GM18502 (cell line): Measurements from ENCODE around the gene TMEM132D.

Experiments
- ATAC-seq: cut with Tn5 transposase; IDR thresholded peaks from one replicate; pipeline ENCODE4 v1.9.1; 2021; ENCODE audit warnings: mild to moderate bottlenecking; ENCODE audit not compliant: unreplicated experiment, poor library complexity

The TMEM132D gene

GRCh38 chr12:129673806-129674205 is 230.0 kb downstream of the TMEM132D start:
- no peak for ATAC-seq

- ATAC-seq: no peak
Observed at GRCh38 chr12:129672110-129672509, 231.7 kb downstream of the TMEM132D start.

- no peak for ATAC-seq
Observed at GRCh38 chr12:129670256-129670920, 233.4 kb downstream of the TMEM132D start.

GRCh38 chr12:129665414-129665813 is 238.4 kb downstream of the TMEM132D start:
- no peak for ATAC-seq

- ATAC-seq: no peak
Observed at GRCh38 chr12:129662234-129662633, 241.6 kb downstream of the TMEM132D start.

- ATAC-seq: no peak
Observed at GRCh38 chr12:129660946-129661345, 242.9 kb downstream of the TMEM132D start.

- ATAC-seq: no peak
Observed at GRCh38 chr12:129659961-129660622, 243.7 kb downstream of the TMEM132D start.

GRCh38 chr12:129657179-129657578 is 246.6 kb downstream of the TMEM132D start:
- ATAC-seq: no peak

- ATAC-seq: no peak
Observed at GRCh38 chr12:129651951-129652350, 251.9 kb downstream of the TMEM132D start.

- no peak for ATAC-seq
Observed at GRCh38 chr12:129641926-129642325, 261.9 kb downstream of the TMEM132D start.

GRCh38 chr12:129635021-129635685 is 268.7 kb downstream of the TMEM132D start:
- ATAC-seq: no peak

- no peak for ATAC-seq
Observed at GRCh38 chr12:129631316-129631715, 272.5 kb downstream of the TMEM132D start.

GRCh38 chr12:129629901-129630300 is 273.9 kb downstream of the TMEM132D start:
- ATAC-seq: no peak

- ATAC-seq: no peak
Observed at GRCh38 chr12:129622566-129622965, 281.3 kb downstream of the TMEM132D start.

GRCh38 chr12:129619271-129619670 is 284.6 kb downstream of the TMEM132D start:
- no peak for ATAC-seq

- no peak for ATAC-seq
Observed at GRCh38 chr12:129617849-129618248, 286.0 kb downstream of the TMEM132D start.

- ATAC-seq: no peak
Observed at GRCh38 chr12:129615001-129615400, 288.8 kb downstream of the TMEM132D start.

GRCh38 chr12:129614221-129614885 is 289.5 kb downstream of the TMEM132D start:
- no peak for ATAC-seq

- no peak for ATAC-seq
Observed at GRCh38 chr12:129613314-129613713, 290.5 kb downstream of the TMEM132D start.

GRCh38 chr12:129610601-129611120 is 293.2 kb downstream of the TMEM132D start:
- no peak for ATAC-seq

- ATAC-seq: no peak
Observed at GRCh38 chr12:129607756-129608155, 296.1 kb downstream of the TMEM132D start.
